NCI-H2171 treated with DMSO at 0.1 percent for 48 hours (cell line): ENCODE results near the gene MRPS23.

Experiments used
- DNase-seq: peaks from one replicate; lab custom pipeline; 2025; lab: John Stamatoyannopoulos, UW

MRPS23 gene

DNA sequence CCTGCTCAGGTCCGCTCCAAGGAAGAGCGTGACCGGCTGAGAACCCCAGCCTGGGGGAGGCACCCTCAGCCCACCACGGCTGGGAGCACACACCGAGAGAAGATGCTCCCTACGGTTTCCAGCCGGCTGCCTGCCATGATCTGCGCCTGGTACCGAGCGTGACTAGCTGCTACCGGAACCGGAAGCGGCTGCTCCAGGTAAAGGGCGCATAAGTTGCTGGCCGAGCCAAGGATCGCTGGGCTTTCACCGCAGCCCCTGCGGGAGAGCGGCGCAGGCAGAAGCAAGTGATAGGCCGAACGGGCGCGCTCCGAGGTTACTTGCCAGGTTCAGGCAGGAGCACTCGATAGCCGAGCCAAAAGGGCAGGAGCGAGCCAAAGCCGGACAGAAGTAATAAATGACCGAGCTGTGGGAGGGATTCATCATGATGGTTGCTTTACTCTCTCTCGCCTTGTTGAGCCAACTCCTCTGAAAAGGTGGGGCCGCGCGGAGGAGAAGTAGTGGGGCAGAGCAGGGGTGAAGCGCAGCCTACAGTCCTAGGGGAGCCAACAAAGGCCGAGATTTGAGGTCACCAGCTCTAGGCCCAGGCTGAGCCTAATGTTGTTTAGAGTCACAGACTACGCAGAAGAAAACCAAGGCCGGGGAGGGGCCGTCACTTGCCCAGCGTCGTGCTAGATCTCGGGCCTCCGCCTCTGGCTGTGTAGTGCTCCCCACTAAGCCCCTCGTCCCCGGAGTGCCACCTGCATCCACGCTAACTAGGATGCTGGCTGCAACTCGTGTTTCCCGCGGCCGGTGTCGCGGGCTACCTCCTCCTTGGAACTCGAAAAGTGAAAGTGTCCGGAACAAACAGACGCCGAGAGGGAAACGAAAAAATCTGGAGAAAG, at the start of gene MRPS23:
Gene MRPS23, minus strand, starts transcription at position 171 of the 881 bp plus-strand sequence. Its CDS starts 34 bp downstream, at position 137.
- peak; percentile 100 for DNase-seq

DNA sequence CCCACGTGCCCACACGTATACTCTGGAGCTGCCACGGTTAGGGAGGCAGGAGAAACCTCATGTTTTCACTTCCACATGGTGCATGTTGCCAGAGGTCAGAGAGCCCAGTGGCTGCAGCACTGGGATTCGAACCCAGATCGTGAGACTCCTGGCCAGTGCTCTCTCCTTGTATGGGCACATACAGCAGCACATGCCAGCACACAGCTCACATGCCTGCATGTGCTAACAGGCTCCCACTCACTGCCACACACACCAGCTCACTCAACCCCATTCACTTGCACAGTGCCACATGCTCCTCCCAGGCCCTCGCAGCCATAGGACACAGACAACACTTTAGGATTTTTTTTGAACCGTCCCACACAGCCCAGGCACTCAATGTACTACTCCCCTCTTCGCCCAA, 49.5 kb upstream of the MRPS23 start:
- peak; percentile 86 for DNase-seq

DNA sequence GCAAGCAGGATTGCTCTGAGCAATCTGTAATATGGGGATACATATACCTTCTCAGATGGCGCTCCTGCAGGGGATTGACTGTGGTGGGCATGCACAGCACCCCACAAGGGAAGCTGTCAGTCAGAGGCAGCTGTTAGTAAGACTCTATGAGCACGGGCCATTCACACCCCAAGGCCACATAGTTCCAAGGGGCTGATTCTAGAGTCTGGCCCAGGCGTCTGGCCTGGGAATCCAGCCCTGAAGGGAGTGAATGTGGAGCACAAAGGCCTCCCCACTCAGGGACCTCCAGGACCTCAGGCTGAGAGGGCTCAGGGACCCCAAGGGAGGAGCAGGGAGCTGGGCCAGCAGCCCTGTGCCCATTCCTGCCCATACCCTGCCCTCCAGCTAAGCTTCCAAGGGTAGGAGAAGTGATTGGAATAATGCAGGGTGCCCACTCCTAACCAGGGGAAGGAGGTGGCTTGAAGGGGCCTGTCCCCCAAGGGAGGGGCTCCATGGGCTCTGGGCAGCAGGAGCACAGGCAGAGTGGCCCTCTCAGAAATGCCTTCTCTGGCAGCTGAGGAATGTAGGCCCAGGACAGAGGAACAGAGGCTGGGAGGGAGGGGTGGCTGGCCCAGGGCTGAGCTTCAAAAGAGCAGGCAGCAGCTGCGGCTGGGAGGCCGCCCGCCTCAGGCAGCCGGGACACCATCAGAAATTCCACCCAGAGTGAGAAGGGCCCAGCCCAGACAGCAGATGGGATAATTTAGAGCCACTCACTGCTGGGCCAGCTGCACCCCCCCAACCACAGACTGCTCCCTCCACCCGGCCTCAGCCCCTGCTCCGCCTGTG, 48.9 kb upstream of the MRPS23 start:
- peak; percentile 97 for DNase-seq

DNA sequence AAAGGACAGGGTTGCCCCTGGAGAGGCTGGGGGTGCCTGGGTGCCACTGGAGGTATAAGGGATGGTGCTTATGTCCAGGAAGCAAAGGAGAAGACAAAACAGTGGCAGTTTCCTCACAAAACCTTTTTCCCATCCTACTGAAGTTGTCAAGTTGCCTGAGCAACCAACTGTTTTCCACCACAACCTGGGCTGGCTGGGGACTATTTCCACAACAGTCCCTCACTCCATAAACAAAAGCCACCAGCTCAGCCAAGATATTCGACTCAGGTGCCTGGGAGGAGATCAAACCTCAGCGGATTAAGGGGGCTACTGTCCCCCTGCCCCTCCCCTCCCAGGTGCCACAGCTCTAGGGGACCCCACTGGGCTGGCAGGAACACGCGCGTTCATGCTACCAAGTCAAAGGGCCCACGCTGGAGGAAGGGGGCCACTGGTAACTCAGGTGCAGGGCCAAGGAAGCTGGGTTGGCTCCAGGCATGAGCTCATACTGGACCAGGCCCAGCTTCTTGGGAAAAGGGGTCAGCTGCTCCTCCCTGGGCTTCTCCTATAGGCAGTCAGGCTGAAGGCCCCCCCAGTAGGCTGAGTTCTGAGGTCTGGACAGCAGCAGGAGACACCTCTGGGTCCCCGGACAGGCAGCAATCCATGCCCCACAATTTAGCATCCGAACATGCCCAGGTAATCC, 45.7 kb upstream of the MRPS23 start:
- no peak for DNase-seq

DNA sequence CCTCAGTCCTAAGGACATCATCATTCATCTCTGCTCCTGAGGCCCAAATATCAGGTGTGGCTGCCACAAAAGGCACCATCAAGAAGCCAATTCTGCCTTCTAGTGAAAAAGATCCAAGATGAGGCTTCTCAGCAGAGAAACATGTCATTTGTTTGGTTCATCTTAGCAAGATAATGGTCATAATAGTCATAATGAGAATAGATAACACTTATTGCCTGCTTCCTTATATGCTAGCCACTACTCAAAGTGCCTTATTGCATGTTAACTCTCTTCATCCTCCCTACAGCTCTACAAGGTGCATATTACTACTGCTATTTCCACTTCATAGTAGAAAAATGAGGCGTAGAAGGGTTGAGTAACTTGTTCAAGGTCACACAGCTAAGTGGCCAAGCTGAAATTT, 45.0 kb upstream of the MRPS23 start:
- DNase-seq: no peak

DNA sequence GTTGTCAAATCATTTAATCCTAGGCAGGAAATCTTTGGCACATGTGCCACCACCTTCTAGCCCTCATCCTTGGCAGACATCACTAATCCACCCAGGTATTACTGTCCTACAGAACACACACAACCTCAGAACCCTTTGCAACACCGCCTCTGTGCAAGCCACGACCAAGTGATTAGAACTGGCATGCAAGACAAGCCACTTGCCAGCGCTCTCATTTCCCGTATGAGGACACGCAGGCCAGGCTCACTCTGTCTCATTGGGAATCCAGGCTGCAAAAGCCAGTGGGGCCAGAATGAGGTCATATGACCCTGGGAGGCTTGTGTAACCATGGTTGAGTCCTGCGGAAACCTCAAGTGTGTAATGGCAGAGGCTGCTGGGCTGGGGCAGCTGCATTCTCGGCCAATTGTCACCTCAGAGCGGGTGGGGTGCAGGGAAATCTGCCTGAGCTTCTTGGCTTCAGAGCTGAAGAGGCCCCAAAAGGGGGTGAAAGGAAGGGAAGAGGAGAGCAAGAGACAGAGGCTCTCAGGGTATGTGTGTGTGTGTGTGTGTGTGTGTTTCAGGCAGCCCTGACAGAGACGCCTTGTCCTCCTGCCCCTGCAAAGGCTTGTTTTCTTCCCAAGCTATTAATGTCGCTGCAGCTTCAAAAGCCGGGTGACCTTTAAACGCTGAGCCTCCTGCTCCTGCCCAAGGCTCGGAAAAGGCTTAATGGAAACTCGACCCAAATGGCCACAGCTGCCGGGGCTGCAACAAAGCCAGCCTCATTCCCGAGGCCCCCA, 43.2 kb upstream of the MRPS23 start:
- no peak for DNase-seq

DNA sequence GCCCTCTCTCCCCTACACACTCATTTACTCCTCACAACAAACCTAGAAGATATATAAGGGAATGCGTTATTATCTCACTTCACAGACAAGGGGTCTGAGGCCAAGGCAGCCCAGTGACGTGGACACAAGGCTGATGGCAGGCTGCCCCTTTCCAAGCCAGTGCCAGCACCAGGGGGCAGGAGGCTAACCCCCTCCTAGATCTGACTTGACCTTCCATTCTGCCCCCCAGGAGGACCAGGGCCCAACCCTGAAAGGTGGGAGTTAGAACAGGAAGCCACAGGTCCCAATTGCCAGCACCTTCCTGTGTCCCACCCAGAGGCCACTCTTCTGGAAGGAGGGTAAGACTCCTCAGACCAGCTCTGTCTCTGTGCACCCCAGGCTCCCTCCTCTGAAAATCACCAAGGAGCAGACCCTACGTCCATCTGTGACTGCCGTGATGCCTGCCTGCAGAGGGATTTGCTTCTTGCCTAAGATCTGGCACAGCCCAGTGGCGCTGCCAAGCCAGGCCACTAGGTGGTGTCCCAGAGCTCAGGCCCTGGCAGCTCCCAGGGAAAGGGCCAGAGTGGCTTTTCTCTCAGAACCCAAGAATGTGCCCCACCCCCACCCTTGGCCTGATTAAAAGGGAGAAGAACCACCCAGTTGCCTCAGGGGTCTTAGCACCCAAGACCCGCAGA, 42.4 kb upstream of the MRPS23 start:
- DNase-seq: peak; percentile 71

DNA sequence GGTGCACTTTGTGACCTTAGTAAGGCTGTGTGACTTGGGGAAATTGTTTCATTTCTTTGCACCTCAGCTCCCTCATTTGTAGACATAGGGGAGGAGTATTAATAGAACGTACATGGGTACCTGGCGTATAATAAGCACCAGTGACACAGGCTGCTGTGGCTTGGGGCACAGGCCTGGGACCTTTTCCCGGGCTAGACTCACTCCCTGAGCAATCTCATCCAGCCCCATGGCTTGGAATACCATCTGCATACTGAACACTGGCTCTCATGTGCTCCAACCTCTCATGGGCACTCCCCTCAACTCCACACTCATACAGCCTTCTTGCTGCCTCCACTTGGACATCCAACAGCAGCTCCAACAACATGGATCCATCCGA, 41.0 kb upstream of the MRPS23 start:
- no peak for DNase-seq

DNA sequence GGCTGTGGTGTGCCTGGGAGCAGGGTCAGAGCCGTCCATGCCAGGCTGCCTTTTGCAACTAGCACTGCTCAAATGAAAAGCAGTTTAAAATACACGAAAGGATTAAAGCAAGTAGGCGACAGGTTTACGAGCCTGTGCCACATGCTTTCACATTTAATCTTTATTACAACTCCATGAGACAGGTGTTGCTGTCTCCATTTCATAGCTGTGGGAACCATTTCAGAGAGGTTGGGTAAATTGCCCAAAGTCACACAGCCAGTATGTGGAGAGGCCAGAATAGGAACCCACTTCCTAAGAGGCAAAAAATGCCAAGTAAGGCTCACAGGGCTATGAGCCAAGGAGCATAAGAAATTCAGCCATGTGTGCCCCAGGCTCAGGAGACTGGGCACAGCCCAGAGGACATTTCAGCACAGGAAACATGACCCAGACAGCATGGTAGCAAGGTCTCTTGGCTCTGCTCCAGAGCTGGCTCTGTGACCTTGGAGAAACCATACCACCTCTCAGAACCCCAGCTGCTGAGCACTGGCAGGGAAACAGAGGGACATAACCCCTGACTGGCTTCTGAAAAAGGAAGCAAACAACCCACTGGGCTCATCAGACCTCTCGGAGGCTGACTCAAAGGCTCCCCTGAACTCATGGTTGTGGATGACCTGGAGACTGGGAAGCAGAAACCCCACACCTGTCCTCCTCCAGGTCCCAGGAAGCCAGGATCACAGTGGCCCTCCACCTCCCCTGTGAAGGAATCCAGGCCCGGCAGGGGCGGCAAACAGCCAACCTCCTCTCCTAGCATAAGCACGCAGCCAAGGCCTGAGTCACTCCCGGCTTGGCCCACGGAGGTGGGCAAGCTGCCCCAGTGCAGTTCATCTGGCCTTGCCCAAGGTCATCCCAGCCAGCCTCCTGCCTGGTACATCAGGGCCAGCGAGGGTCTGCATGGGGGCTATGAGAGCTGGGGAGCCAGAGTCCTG, 40.3 kb upstream of the MRPS23 start:
- DNase-seq: peak; percentile 57

DNA sequence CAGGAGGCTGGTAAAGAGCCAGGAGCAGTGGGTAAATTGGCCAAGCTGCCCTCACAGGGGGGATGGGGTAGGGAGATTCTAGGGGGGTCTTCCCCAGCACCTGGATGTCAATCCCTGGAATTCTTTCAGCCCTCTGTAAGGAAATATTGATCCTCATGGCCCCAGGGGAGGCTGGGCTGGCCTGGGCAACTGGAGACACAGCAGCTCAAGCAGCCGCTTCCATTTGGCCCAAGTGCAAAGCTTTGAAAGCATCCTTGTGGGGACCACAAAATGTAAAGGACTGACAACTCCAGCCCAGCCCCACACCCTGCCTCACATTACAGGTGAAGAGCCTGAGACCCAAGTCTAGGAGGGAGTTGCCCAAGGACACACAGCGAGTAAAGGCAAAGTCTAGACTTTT, 39.4 kb upstream of the MRPS23 start:
- DNase-seq: no peak

DNA sequence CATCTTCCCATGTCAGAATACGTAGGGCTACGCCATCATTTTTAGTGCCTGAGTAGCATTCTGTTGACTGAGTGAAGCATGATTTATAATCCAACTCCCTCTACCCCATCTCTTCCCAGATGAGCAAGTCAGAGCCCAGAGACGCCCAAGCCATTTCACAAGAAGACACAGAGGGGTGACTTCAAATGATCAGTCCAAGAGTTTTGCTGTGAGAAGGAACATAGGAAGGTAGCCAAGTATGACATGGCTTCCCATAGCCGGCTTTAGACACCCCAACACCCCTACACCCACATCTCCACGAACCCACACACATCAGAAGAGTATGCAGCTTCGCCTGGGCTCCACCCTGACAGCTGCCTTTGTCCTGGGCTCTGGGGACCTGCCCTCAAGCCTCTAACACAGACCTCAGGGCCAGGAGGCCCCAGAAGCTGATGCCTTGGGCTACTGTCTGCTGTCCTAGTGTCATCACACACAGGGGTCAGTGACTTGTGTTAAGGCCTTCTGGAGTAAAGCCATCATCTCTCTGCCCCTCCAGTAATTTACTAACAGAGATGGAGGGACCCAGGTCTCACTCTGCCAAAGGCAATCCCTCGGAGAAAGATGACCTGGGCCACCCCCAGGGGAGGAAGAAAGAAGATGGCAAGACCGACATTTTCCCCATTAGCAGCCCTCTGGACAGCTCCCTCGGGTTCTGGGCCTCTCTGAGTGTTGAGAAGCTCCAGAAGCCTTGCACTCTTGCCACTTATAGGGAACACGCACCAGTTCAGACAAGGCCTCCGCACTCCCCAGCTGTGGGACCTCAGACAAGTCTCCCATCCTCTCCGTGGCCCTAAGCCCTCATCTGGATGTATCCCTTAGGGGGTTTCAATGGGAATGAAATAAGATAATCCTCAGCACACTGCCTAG, 38.7 kb upstream of the MRPS23 start:
- DNase-seq: no peak

DNA sequence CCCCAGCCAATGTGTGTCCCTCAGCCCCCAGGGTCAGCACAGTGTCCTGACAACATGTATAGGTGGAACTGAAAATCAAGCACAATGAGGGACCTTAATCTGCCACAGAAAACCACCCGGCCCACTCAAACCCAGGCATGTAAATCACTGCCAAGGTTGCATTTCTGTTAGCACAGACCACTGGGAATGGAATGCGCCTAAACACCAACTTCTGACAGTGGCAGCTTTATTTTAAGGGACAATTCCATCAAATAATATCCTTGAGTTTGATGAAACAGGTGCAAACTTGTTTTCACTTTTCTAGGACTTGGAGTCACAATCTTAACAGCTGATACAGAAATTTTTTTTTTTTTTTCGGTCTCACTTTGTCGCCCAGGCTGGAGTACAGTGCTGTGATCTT, 37.3 kb upstream of the MRPS23 start:
- no peak for DNase-seq

DNA sequence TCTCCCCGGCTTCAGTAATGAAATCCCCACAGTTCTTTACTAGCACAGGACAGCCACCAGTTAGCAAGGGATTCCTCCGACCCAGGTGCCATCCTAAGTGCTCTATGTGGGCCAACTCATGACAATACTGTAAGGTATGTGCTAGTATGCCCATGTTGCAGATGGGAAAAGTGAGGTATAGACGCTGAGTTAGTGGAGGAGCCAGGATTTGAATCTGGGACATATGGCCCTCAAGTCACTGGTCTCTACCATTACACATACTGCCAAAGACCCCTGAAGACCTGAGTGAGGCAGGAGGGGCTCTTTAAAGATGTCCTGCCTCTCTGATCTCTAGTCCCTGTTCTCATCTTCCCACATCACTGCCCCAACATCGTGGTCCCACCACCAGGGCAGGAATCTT, 36.2 kb upstream of the MRPS23 start:
- DNase-seq: no peak

DNA sequence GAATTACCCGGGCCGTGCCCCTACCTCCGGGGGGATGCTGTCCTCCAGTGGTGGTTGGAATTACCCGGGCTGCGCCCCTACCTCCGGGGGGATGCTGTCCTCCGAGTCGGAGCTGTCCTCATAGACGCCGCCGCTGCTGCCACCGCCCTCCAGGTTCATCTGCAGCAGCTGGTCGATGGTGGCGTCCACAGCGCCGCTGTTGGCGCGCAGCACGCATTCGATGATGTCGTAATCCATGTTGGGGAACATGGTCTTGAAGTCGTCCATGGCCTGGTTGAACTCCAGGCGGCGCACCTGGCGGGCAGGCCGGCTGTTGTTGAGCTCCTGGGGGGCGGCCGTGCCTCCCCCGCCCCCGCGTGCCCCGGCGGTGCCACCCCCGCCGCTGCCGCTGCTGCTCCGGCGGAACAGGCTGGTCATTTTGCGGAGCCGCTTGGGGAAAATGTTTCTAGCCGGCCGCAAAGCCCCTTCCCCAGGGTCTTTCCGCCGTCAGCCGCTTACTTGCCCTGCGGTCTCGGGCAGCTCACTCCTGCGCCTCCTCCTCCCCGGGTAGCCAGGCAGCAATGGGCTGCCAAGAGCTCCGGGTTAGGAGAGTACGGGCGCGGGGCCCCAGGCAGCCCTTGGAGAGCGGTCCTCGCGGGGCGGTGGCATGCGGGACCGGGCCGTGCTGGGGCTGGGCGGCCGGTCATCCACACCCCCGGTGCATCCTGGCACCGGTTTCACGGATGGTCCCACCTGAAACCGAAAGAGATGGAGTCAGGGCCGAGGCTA, 35.5 kb upstream of the MRPS23 start:
- no peak for DNase-seq

DNA sequence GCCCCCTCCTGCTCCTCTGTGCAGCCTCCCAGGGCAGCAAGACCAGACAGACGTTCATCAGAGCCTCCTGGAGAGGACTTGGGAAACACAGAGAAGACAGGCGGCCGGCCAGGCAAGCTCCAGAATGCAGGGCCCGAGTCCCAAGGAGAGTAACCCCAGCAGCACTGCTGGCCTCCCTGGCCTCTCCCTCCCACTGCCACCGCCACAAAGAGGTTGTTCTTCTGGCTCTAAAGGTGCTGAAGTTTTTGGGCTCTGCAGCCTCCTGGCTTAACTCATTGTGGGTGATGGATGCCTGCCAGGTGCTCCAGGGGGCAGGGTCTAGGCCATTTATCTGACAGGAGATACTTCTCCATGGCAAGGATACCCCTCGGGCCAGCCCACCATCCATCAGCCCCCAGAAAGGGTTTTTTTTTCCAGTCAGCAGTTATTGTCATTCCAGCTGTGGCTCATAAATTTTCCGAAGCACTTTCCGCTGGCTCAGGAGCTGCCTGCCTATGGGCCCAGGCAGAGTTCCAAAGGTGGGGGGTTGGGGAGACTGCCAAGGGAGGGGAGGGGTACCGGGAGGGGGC, 32.0 kb upstream of the MRPS23 start:
- no peak for DNase-seq

DNA sequence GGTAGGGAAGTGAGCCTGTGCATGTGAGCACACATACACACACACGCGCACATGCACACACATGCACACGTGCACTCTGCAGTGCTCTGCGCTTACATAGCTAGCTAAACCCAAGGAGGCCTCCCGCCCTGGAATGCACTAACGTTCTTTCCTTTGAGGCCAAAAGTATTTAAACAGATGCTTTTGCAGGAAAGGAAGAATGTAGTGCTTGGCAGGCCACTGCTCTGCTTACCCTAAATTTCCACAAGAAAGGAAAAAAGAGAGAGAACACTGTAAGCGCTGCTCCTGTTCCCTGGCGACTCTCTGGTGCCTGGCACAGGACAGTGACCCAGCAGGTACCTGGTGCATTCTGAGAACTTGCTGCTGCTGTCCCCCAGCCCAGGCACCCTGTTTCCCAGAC, 31.3 kb upstream of the MRPS23 start:
- no peak for DNase-seq

DNA sequence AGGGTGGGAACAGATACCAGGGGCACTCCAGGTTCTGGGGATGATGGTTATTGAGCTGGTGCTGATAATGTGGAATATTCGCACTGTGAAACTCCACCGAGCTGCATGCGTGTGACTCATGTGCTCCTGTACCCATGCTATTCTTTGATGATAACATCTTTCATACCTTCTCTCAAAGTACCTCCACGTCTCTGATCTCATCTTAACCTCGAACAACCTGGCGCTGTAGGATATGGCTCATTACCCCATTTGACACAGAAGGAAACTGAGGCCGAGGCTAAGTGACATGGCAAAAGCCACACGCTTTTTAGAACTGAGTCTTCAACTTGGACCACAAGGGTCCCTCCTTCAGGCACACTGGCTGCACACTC, 30.2 kb upstream of the MRPS23 start:
- no peak for DNase-seq
